B cell (primary cell): ENCODE data around the gene SLC16A14.

Experiments
- EZH2 ChIP-seq: IDR thresholded peaks from 2 replicates; pipeline ENCODE4 v1.6.1; 2012; ENCODE audit warnings: borderline replicate concordance, low read depth, mild to moderate bottlenecking, moderate library complexity, low read length; ENCODE audit not compliant: insufficient read depth, poor library complexity, severe bottlenecking
- TF ChIP-seq, protein P1 (sequence below): fragments of 200-600 bp; IDR thresholded peaks from one replicate; pipeline ENCODE4 v1.8.0; 2022; ENCODE audit warnings: antibody characterized with exemption, mild to moderate bottlenecking

DNA sequence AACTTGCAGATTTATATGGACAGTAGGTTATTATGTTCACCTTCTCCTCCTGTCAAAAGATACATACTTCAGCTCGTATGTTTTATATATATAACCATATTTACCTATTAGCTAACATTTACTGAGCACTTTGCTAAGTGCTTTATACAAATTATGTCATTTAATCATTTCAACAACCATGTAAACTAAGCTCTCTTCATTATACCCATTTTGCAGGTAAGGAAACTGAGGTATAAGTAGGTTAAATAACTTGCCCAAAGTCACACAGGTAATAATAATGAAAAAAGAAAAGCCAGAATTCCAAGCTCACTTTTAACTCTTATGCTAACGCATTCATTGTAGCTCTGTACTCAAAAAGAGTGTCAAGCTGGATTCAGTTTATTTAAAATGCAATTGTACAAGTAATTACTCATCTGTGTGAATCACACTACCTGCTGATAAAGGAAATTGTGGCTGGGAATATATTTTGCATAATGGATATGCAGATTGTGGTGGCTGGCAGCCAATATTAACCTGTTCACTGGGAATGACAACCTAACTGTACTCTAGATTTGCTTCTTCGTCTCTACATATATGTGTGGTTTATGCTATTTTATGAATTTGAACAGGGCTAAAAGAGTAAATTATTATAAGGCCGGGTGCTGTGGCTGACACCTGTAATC, 20.6 kb downstream of the SLC16A14 start:
- TF ChIP-seq, protein P1, sequence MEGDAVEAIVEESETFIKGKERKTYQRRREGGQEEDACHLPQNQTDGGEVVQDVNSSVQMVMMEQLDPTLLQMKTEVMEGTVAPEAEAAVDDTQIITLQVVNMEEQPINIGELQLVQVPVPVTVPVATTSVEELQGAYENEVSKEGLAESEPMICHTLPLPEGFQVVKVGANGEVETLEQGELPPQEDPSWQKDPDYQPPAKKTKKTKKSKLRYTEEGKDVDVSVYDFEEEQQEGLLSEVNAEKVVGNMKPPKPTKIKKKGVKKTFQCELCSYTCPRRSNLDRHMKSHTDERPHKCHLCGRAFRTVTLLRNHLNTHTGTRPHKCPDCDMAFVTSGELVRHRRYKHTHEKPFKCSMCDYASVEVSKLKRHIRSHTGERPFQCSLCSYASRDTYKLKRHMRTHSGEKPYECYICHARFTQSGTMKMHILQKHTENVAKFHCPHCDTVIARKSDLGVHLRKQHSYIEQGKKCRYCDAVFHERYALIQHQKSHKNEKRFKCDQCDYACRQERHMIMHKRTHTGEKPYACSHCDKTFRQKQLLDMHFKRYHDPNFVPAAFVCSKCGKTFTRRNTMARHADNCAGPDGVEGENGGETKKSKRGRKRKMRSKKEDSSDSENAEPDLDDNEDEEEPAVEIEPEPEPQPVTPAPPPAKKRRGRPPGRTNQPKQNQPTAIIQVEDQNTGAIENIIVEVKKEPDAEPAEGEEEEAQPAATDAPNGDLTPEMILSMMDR: no peak
- no peak for TF ChIP-seq EZH2
